ENCODE data around the gene ATP8A1. TPM values are rescaled to one million over a fixed set of nuclear protein-coding genes. Genes with fewer than 3 reads are reported as not detected.
A peak's percentile ranks its signal among the peaks of the same experiment; 100 is the strongest.

The ATP8A1 gene
- total RNA-seq, 2 experiments from 2014 or later = 20.9 to 21.1 TPM

DNA sequence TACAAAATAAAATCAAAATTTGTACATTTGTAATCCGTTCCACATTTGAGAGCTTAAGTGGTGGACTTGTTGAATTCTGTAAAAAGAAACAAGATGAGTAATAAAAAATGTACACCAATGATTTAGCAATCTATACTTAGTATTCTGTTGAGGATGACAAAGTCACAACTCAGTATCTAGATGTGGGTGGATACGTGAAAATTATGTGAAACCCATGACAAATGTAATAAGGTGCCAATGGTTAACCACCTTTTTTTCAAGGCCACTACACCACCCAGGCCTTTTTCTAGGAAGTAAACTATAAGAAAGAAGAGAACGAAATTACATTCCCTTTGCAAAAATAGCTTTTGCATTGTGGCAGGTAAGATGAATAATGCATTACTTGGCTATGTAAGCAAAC, 77.0 kb downstream of the ATP8A1 start:
- Mint-ChIP-seq H3K4me1 (no peaks in the 10 kb centered on the region), H3K36me3 (ENCODE audit: low read depth) (peaks cover 28% of the 10 kb centered on the region), H3K27ac (no peak overlapping the region), H3K4me3 (no peak overlapping the region), H3K27me3 (no peaks in the 10 kb centered on the region), H3K9me3 (no peaks in the 10 kb centered on the region)
- POLR2A ChIA-PET = no interaction called here
- DNase-seq = no peak
- CTCF ChIA-PET = interaction anchor here (1.2 kb wide), 1 partner anchor 28 kb away, joined by 3 read pairs; no protein-coding TSS in a partner anchor

DNA sequence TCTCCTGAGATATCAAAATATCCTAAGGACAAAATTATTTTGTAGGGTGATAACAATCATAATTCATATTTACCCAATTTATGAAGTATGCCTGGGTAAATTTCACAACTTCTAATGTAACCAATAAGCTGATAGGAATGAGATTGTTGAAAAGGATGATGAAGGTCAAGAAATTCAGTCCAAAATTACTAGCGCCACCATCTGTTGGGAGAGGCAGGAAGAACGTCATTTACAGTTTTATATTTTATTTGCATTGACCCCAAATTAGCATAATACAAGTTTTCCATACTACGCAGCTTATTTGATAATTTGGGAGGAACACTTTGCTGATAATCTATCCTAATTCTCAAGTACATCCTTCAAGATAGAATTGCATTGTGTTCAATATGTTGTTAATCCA, 78.7 kb downstream of the ATP8A1 start:
- ChIA-PET CTCF (no interaction called here), POLR2A (no interaction called here)
- Mint-ChIP-seq H3K27ac (no peak overlapping the region), H3K27me3 (no peaks in the 10 kb centered on the region), H3K36me3 (ENCODE audit: low read depth) (peaks cover 22% of the 10 kb centered on the region), H3K9me3 (no peaks in the 10 kb centered on the region), H3K4me3 (no peak overlapping the region), H3K4me1 (no peaks in the 10 kb centered on the region)
- no peak for DNase-seq

DNA sequence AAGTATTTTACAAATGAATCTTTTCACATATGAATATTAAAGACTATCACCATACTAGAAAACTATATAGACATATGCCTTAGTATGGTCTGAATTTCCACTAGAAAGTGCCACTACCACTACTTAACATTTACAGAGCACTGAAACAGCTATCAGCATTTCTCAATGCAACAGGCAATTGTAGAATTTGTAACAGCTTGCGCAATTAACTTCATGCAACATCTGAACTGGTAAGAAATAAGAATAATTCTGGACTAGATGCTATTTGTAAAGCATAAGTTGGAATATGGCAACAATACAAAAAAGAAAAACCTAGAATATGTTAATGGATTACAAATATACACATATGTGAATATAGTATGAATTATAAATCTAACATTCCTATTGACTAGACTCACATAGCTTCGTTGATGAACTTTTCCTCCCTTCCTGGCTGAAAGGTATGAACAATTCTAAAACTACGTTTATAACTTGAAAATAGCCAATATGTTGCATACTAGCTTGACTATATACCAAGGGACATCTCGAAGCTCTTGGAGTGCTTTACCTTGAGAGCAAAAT, 82.0 kb downstream of the ATP8A1 start:
- Mint-ChIP-seq H3K9me3 (no peaks in the 10 kb centered on the region), H3K4me1 (no peaks in the 10 kb centered on the region), H3K27ac (no peak overlapping the region), H3K27me3 (no peaks in the 10 kb centered on the region), H3K4me3 (no peak overlapping the region), H3K36me3 (ENCODE audit: low read depth) (peaks cover 11% of the 10 kb centered on the region)
- ChIA-PET POLR2A (no interaction called here), CTCF (no interaction called here)
- no peak for DNase-seq

DNA sequence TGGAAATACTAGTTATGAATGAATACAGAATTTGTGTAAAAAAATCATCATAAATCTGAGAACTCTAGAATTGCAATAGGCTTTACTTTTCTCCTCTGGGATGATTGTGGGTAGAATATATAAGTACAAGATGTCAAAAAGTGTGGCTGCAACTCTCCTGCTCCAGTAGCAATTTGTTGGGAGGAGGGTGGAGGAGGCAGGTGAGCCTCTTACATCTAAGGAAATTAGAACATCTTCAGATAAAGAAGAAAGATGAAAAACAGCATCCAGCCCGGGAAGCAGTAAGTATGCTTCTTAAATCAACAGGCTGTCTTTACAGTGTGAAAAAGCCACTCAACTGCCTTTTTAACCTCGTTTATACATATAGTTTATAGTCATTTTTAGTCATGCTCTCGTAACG, 83.7 kb downstream of the ATP8A1 start:
- no peak overlapping the region for H3K27ac Mint-ChIP-seq
- no peaks in the 10 kb centered on the region for H3K9me3 Mint-ChIP-seq
- H3K4me3 Mint-ChIP-seq = no peak overlapping the region
- no peaks in the 10 kb centered on the region for H3K4me1 Mint-ChIP-seq
- H3K27me3 Mint-ChIP-seq = no peaks in the 10 kb centered on the region
- POLR2A ChIA-PET = no interaction called here
- CTCF ChIA-PET = no interaction called here
- DNase-seq = no peak
- peaks cover 7% of the 10 kb centered on the region for H3K36me3 Mint-ChIP-seq (ENCODE audit: low read depth)

- Mint-ChIP-seq H3K9me3 (no peaks in the 10 kb centered on the region), H3K27me3 (no peaks in the 10 kb centered on the region), H3K27ac (no peak overlapping the region), H3K4me3 (no peak overlapping the region), H3K4me1 (no peaks in the 10 kb centered on the region), H3K36me3 (ENCODE audit: low read depth) (peaks cover 3% of the 10 kb centered on the region)
- ChIA-PET CTCF (no interaction called here), POLR2A (no interaction called here)
- DNase-seq = no peak
Observed at GRCh38 chr4:42570221-42570620, 86.7 kb downstream of the ATP8A1 start.

DNA sequence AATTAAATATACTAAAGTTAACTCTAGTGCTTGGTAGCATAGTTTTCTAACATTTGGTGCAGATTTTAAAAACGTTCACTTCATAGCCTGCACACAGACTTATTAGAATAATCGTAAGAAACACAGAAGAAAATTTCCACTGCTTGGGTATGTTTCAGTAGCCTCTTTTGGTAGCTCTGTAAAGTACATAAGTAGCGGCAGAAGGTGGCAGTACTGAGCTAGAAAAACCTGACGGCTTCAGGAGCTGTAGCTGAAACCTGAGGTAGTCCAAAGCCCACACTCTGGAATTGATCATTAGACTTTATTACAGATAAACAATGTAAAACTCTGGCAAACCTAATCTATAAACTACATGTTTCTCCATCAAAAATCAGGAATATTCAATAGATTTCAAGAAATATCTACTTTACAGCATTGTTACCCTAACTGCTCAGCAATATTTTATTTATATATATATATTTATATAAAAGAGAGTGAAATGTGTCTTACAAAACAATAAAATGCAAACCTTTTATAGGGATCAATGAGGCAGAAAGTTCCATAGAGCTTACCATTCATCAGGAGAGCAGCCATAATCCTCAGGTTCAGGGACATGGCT, 88.2 kb downstream of the ATP8A1 start:
- POLR2A ChIA-PET = interaction anchor here (0.6 kb wide), 1 partner anchor 89 kb away, joined by 6 read pairs; no protein-coding TSS in a partner anchor
- CTCF ChIA-PET = interaction anchor here (0.7 to 2.6 kb wide), 7 partner anchors 10 to 294 kb away, joined by 3 to 7 read pairs (median 3); no protein-coding TSS in a partner anchor
- Mint-ChIP-seq H3K27me3 (no peaks in the 10 kb centered on the region), H3K36me3 (ENCODE audit: low read depth) (no peaks in the 10 kb centered on the region), H3K4me3 (no peak overlapping the region), H3K4me1 (no peaks in the 10 kb centered on the region), H3K9me3 (no peaks in the 10 kb centered on the region), H3K27ac (no peak overlapping the region)
- DNase-seq = peak; percentile 75

DNA sequence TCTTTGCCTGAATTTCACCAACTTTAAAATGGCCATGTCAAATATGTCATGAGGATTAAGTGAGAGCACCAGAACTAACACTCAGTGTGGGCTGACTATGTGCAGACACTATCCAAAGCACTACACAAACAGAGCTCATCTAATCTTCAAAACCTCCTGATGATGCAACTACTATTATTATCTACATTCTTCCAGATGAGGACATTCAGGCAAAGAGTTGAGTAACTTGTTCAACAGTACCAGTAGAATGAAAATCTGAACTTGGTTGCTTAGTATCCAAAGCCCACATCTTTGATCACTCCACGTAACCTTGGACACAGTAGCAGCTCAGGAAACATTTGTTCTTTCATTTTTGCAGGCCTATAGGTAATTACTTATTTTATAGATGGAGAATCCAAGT, 90.1 kb downstream of the ATP8A1 start:
- CTCF ChIA-PET = interaction anchor here (2.6 kb wide), 1 partner anchor 8 kb away, joined by 7 read pairs; no protein-coding TSS in a partner anchor
- H3K4me3 Mint-ChIP-seq = no peak overlapping the region
- no peaks in the 10 kb centered on the region for H3K4me1 Mint-ChIP-seq
- H3K27me3 Mint-ChIP-seq = no peaks in the 10 kb centered on the region
- H3K36me3 Mint-ChIP-seq (ENCODE audit: low read depth) = peaks cover 8% of the 10 kb centered on the region
- H3K9me3 Mint-ChIP-seq = no peaks in the 10 kb centered on the region
- H3K27ac Mint-ChIP-seq = no peak overlapping the region
- DNase-seq = no peak
- POLR2A ChIA-PET = no interaction called here

DNA sequence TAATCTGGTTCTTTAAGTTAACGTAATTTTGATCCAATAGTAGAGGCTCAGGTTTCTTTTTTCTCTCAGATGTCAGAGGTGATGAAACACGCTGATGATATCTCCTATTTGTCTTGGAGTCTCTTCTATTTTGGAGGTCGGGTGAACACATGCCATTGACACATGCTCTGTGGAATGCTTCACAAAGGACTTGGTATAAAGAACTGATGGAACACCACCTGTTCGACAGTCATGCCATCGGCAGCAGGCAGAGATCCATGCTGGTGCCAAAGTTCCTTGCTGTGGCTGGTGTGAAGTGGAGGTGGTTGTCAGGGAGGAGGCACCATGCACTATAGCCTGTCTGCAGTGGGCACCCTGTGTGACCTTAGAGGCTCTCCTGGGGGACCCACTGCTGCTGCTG, 94.9 kb downstream of the ATP8A1 start:
- ChIA-PET CTCF (no interaction called here), POLR2A (no interaction called here)
- Mint-ChIP-seq H3K27me3 (no peaks in the 10 kb centered on the region), H3K27ac (no peak overlapping the region), H3K9me3 (no peaks in the 10 kb centered on the region), H3K4me1 (no peaks in the 10 kb centered on the region), H3K4me3 (no peak overlapping the region), H3K36me3 (ENCODE audit: low read depth) (peaks cover 8% of the 10 kb centered on the region)
- no peak for DNase-seq

- H3K4me3 Mint-ChIP-seq = no peak overlapping the region
- DNase-seq = no peak
- no peak overlapping the region for H3K27ac Mint-ChIP-seq
- H3K36me3 Mint-ChIP-seq (ENCODE audit: low read depth) = peaks cover 8% of the 10 kb centered on the region
- no peaks in the 10 kb centered on the region for H3K27me3 Mint-ChIP-seq
- ChIA-PET CTCF (no interaction called here), POLR2A (no interaction called here)
- H3K4me1 Mint-ChIP-seq = no peaks in the 10 kb centered on the region
- no peaks in the 10 kb centered on the region for H3K9me3 Mint-ChIP-seq
Observed at GRCh38 chr4:42561031-42561430, 95.9 kb downstream of the ATP8A1 start.

DNA sequence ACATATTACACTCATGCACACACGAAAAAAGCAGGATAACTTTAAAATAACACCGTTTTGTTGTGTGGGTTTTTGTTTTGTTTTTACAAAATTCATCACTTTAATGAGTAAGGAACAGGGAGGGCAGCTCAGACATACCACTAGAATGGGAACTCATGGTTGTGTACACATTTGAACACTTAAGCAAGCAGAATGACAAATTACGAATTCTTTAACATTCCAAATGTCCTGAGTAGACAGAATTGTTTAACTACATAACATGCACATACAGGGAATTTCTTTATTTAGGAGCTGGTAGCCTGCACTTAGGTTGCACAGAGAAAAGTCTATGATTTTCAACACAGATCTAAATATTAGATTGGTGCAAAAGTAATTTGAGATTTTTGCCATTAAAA, 96.4 kb downstream of the ATP8A1 start:
- peaks cover 8% of the 10 kb centered on the region for H3K36me3 Mint-ChIP-seq (ENCODE audit: low read depth)
- H3K4me3 Mint-ChIP-seq = no peak overlapping the region
- H3K27ac Mint-ChIP-seq = no peak overlapping the region
- ChIA-PET CTCF (no interaction called here), POLR2A (no interaction called here)
- H3K27me3 Mint-ChIP-seq = no peaks in the 10 kb centered on the region
- H3K9me3 Mint-ChIP-seq = no peaks in the 10 kb centered on the region
- DNase-seq = no peak
- H3K4me1 Mint-ChIP-seq = no peaks in the 10 kb centered on the region

DNA sequence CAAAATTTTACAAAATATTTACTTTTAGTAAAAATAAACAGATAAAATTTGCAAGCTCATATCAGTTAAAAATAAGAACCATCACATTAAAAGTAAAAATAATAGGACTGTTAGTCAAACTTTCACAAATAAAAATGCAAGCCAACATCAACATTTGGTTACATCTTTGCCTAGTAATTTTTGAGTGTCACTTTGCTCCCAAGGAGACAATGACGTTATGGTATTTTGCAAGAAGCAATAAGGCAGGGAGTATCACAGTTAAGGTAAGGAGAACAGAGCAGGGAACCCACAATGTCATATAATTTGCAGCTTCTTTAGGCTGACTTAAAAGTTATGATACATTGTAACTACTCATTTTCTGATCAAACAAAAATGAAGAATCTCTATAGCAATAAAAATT, 98.7 kb downstream of the ATP8A1 start:
- Mint-ChIP-seq H3K36me3 (ENCODE audit: low read depth) (peaks cover 6% of the 10 kb centered on the region), H3K9me3 (no peaks in the 10 kb centered on the region), H3K27ac (no peak overlapping the region), H3K4me3 (no peak overlapping the region), H3K27me3 (no peaks in the 10 kb centered on the region), H3K4me1 (no peaks in the 10 kb centered on the region)
- ChIA-PET POLR2A (no interaction called here), CTCF (interaction anchor here (2.1 kb wide), 1 partner anchor 10 kb away, joined by 7 read pairs; no protein-coding TSS in a partner anchor)
- DNase-seq = no peak

- Mint-ChIP-seq H3K36me3 (ENCODE audit: low read depth) (no peaks in the 10 kb centered on the region), H3K27me3 (no peaks in the 10 kb centered on the region), H3K9me3 (no peaks in the 10 kb centered on the region), H3K4me3 (no peak overlapping the region), H3K4me1 (no peaks in the 10 kb centered on the region), H3K27ac (no peak overlapping the region)
- no peak for DNase-seq
- ChIA-PET POLR2A (no interaction called here), CTCF (no interaction called here)
Observed at GRCh38 chr4:42555828-42556227, 101.1 kb downstream of the ATP8A1 start.

- H3K36me3 Mint-ChIP-seq (ENCODE audit: low read depth) = peaks cover 2% of the 10 kb centered on the region
- no peaks in the 10 kb centered on the region for H3K9me3 Mint-ChIP-seq
- DNase-seq = no peak
- CTCF ChIA-PET = interaction anchor here (0.9 to 1.1 kb wide), 2 partner anchors 15 to 67 kb away, joined by 3 read pairs; no protein-coding TSS in a partner anchor
- H3K4me3 Mint-ChIP-seq = no peak overlapping the region
- H3K27me3 Mint-ChIP-seq = no peaks in the 10 kb centered on the region
- POLR2A ChIA-PET = no interaction called here
- no peak overlapping the region for H3K27ac Mint-ChIP-seq
- H3K4me1 Mint-ChIP-seq = no peaks in the 10 kb centered on the region
Observed at GRCh38 chr4:42554072-42554471, 102.8 kb downstream of the ATP8A1 start.

DNA sequence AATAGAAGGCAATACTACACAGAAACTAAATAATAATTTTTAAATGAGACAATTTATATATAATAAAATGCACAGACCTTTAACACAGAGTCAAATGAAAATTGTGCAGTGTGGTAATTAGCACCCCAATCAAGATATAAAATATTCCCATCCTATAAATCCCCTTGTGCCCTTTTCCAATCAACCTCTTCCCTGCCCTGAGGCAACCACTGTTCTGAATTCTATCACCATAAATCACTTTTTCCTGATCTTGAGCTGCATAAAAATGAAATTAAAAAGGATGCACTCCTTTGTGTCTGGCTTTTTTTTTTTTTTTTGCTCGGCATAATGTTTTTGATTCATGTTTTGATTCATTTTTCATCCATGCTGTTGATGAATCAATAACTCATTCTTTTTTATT, 107.0 kb downstream of the ATP8A1 start:
- Mint-ChIP-seq H3K36me3 (ENCODE audit: low read depth) (peaks cover 6% of the 10 kb centered on the region), H3K4me1 (no peaks in the 10 kb centered on the region), H3K4me3 (no peak overlapping the region), H3K27me3 (no peaks in the 10 kb centered on the region), H3K27ac (no peak overlapping the region), H3K9me3 (no peaks in the 10 kb centered on the region)
- POLR2A ChIA-PET = no interaction called here
- no peak for DNase-seq
- CTCF ChIA-PET = no interaction called here

Measured in activated CD4-positive, alpha-beta T cell treated with anti-CD3 and anti-CD28 coated beads, Interleukin-2, amount 10 ng/mL, durations not matched to agents 7 days and 5 days (primary cell).